Neural crest cell (in vitro differentiated cells): ENCODE results near the gene LRMDA. TPM values are rescaled to one million over a fixed set of nuclear protein-coding genes. Genes with fewer than 3 reads are reported as not detected.

Experiments used
- DNase-seq: peaks from one replicate; pipeline ENCODE4 v3.0.0; 2021; ENCODE audit warnings: low read depth, mixed read lengths, low spot score
- H3K27ac Mint-ChIP-seq: one replicate; pipeline ENCODE4 v1.8.0; 2021; ENCODE audit warnings: mild to moderate bottlenecking, mixed read lengths; ENCODE audit not compliant: unreplicated experiment
- H3K27me3 Mint-ChIP-seq: 2 replicates; pipeline ENCODE4 v1.8.0; 2021; ENCODE audit warnings: low read depth, mild to moderate bottlenecking, mixed read lengths
- H3K36me3 Mint-ChIP-seq: 2 replicates; pipeline ENCODE4 v1.8.0; 2021; ENCODE audit warnings: low read depth, mild to moderate bottlenecking, mixed read lengths
- H3K4me1 Mint-ChIP-seq: 2 replicates; pipeline ENCODE4 v1.8.0; 2021; ENCODE audit warnings: mixed read lengths
- H3K4me3 Mint-ChIP-seq: one replicate; pipeline ENCODE4 v1.8.0; 2021; ENCODE audit warnings: mild to moderate bottlenecking, mixed read lengths
- H3K9me3 Mint-ChIP-seq: 2 replicates; pipeline ENCODE4 v1.8.0; 2021; ENCODE audit warnings: mixed read lengths
- total RNA-seq: library from RNA; stranded (reverse); gene quantifications from 2 replicates; pipeline ENCODE4 v1.2.1, GENCODE V29; 2021
- TF ChIP-seq, protein P1 (sequence below): fragments of 200-600 bp; sonication (generic); conservative IDR thresholded peaks from 2 replicates; pipeline ENCODE4 v1.5.0; 2021; ENCODE audit warnings: antibody characterized with exemption, mild to moderate bottlenecking

LRMDA gene
- total RNA-seq, 1 donor from 2014 or later, result 3.1 TPM

DNA sequence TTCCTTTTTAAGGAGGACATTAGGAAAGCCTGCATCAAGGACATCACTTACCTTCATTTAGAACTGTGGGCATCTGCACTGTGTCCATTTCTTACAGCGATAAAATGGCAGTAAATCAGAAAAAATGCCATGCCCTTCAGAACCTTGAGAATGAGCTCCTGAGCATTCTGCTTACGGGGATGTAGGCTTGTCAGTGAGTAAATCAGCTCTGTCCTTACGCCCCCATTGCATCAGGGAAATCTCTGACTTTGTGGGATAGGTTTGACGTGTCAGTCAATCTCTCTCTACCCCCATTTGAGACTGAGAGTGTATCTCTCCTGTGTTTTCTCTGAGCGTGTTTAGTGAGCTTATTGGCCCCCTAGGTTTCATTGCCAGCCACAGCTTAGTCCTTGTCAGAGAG lies 837.1 kb downstream of the LRMDA start:
- Mint-ChIP-seq H3K9me3 (no peaks in the 10 kb centered on the region), H3K4me3 (no peak overlapping the region), H3K27ac (no peak overlapping the region), H3K27me3 (no peaks in the 10 kb centered on the region), H3K4me1 (peaks cover 11% of the 10 kb centered on the region), H3K36me3 (no peaks in the 10 kb centered on the region)
- no peak for DNase-seq
- TF ChIP-seq, protein P1, sequence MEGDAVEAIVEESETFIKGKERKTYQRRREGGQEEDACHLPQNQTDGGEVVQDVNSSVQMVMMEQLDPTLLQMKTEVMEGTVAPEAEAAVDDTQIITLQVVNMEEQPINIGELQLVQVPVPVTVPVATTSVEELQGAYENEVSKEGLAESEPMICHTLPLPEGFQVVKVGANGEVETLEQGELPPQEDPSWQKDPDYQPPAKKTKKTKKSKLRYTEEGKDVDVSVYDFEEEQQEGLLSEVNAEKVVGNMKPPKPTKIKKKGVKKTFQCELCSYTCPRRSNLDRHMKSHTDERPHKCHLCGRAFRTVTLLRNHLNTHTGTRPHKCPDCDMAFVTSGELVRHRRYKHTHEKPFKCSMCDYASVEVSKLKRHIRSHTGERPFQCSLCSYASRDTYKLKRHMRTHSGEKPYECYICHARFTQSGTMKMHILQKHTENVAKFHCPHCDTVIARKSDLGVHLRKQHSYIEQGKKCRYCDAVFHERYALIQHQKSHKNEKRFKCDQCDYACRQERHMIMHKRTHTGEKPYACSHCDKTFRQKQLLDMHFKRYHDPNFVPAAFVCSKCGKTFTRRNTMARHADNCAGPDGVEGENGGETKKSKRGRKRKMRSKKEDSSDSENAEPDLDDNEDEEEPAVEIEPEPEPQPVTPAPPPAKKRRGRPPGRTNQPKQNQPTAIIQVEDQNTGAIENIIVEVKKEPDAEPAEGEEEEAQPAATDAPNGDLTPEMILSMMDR, result no peak

DNA sequence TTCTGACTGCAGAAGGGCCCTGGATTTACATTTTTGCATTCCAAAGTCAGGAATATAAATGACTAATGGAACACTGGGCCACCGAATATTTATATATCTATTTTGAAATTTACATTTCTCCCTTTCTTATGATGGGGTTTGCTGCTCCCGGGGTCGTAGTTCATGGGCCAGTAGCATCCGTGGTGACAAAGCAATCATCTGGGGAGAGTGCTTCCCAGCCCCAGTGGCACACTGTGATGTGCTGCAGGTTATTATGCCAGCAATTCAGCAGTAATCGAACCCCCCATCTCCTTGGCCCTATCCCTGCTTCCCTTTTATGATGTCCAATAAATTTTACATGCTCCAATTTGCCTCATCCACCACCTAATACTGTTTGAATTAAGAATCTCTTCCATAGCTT lies 837.5 kb downstream of the LRMDA start:
- H3K27me3 Mint-ChIP-seq, result no peaks in the 10 kb centered on the region
- H3K36me3 Mint-ChIP-seq, result peaks cover under 1% of the 10 kb centered on the region
- TF ChIP-seq, protein P1, result no peak
- H3K27ac Mint-ChIP-seq, result peak overlapping the region; percentile 5
- no peak for DNase-seq
- peaks cover under 1% of the 10 kb centered on the region for H3K9me3 Mint-ChIP-seq
- no peak overlapping the region for H3K4me3 Mint-ChIP-seq
- peaks cover 11% of the 10 kb centered on the region for H3K4me1 Mint-ChIP-seq

DNA sequence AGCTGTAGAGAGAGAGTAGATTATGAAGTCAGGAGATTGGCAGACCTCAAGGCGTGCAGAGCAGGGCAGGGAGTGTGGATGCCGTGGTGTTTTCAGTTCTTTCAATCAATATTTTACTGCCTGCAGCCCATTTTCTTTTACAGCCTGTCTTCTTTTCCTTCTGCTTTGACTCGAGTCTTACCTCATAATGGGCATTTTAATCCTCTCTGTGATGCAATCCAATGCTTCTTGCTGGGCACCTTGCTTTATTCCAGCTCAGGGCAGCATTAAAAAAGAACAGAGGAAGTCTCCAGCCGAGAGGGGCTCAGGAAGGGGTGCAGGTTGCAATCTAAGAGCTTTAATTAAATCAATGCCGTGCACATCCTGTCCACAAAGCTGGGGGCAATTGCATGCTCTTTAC lies 839.0 kb downstream of the LRMDA start:
- Mint-ChIP-seq H3K4me3 (no peak overlapping the region), H3K36me3 (peaks cover 6% of the 10 kb centered on the region), H3K9me3 (peaks cover 7% of the 10 kb centered on the region), H3K27me3 (no peaks in the 10 kb centered on the region), H3K27ac (no peak overlapping the region), H3K4me1 (peaks cover 5% of the 10 kb centered on the region)
- DNase-seq, result no peak
- TF ChIP-seq, protein P1, result no peak

DNA sequence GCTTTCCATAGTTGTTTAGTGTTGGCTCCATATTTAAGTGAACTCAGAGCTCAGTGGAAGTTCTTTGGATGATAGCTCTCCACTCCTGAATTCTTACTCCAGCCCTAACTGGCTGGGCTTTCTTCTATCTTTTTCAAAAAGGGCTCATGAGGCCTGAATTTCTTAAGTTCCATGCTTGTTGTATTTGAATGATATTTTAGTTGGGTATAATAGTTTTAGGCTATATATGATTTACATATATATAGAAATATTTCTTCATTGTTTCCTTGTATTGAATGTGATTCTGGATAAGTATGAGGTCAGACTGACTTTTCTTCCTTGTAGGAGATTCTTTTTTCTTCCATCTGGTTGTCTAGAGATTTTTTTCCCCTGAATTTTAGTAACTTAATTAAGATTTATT lies 843.5 kb downstream of the LRMDA start:
- DNase-seq, result no peak
- peaks cover 5% of the 10 kb centered on the region for H3K4me1 Mint-ChIP-seq
- H3K9me3 Mint-ChIP-seq, result peaks cover 12% of the 10 kb centered on the region
- no peak overlapping the region for H3K27ac Mint-ChIP-seq
- H3K4me3 Mint-ChIP-seq, result no peak overlapping the region
- TF ChIP-seq, protein P1, result no peak
- H3K27me3 Mint-ChIP-seq, result no peaks in the 10 kb centered on the region
- H3K36me3 Mint-ChIP-seq, result peaks cover 17% of the 10 kb centered on the region

DNA sequence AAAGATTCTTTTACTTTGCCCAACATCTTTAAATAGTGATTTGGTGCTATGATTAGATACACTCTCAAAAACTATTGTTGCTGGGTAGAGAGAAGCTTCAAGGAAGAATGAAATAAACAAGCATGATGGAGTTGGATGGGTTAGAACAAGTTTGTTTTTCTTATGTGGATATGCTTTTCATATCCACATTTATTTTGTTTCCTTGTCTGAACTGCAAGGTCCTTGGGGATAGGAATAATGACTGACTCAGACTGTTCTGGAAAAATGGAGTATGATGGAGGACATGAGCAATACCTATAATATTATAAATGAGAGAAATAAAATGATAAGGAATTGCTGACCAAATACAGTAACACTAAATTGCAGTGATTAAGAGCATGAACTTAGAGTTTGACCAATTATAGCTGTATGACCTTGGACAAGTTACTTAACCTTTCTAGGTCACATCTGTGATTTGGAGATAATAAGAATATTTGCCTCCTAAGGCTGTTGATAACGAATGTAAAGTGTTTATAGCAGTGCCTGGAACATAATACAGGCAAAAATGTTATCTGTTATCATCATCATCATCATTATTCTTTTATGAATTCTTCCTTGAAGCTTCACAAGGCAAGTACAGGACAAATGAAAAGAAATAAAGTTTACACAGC lies 847.5 kb downstream of the LRMDA start:
- Mint-ChIP-seq H3K9me3 (peaks cover 15% of the 10 kb centered on the region), H3K27me3 (no peaks in the 10 kb centered on the region), H3K4me3 (no peak overlapping the region), H3K36me3 (peaks cover 17% of the 10 kb centered on the region), H3K4me1 (peaks cover 11% of the 10 kb centered on the region), H3K27ac (no peak overlapping the region)
- DNase-seq, result no peak
- TF ChIP-seq, protein P1, result no peak
